ENCODE data around the gene TTI1.
A peak's percentile ranks its signal among the peaks of the same experiment; 100 is the strongest.

The TTI1 gene

GRCh38 chr20:38065764-38066375 lies 32.6 kb upstream of the TTI1 start:
- no peak for TF ChIP-seq CTCF (IDR thresholded peaks at IDR 0.05; ENCODE audit: borderline replicate concordance, control extremely low read depth, extremely low read depth, insufficient read depth, missing control alignments)
- in situ Hi-C loops (cut with MboI; ENCODE audit: low sequenced_read_pairs, unreplicated experiment): loop anchor here (10.0 kb wide), 1 partner anchor 99 kb away; the partner anchor contains the start of gene TGM2
- DNase-seq (ENCODE audit: low spot score): no peak

- TF ChIP-seq CTCF (IDR thresholded peaks at IDR 0.05; ENCODE audit: borderline replicate concordance, control extremely low read depth, extremely low read depth, insufficient read depth, missing control alignments): no peak
- DNase-seq (ENCODE audit: low spot score): peak; percentile 50
- in situ Hi-C loops (cut with MboI; ENCODE audit: low sequenced_read_pairs, unreplicated experiment): loop anchor here (10.0 kb wide), 1 partner anchor 101 kb away; the partner anchor contains the start of gene TGM2
Measured at GRCh38 chr20:38063911-38064530, 30.8 kb upstream of the TTI1 start.

GRCh38 chr20:38062890-38063289 lies 29.6 kb upstream of the TTI1 start:
- no peak for TF ChIP-seq CTCF (IDR thresholded peaks at IDR 0.05; ENCODE audit: borderline replicate concordance, control extremely low read depth, extremely low read depth, insufficient read depth, missing control alignments)
- in situ Hi-C loops (cut with MboI; ENCODE audit: low sequenced_read_pairs, unreplicated experiment): loop anchor here (10.0 kb wide), 1 partner anchor 102 kb away; the partner anchor contains the start of gene TGM2
- no peak for DNase-seq (ENCODE audit: low spot score)

GRCh38 chr20:38061109-38061508 lies 27.9 kb upstream of the TTI1 start:
- no peak for DNase-seq (ENCODE audit: low spot score)
- TF ChIP-seq CTCF (IDR thresholded peaks at IDR 0.05; ENCODE audit: borderline replicate concordance, control extremely low read depth, extremely low read depth, insufficient read depth, missing control alignments): no peak
- in situ Hi-C loops (cut with MboI; ENCODE audit: low sequenced_read_pairs, unreplicated experiment): loop anchor here (10.0 kb wide), 1 partner anchor 104 kb away; the partner anchor contains the start of gene TGM2

GRCh38 chr20:38060536-38060935 lies 27.3 kb upstream of the TTI1 start:
- TF ChIP-seq CTCF (IDR thresholded peaks at IDR 0.05; ENCODE audit: borderline replicate concordance, control extremely low read depth, extremely low read depth, insufficient read depth, missing control alignments): no peak
- no peak for DNase-seq (ENCODE audit: low spot score)
- in situ Hi-C loops (cut with MboI; ENCODE audit: low sequenced_read_pairs, unreplicated experiment): loop anchor here (10.0 kb wide), 1 partner anchor 104 kb away; the partner anchor contains the start of gene TGM2

- no peak for DNase-seq (ENCODE audit: low spot score)
- no peak for TF ChIP-seq CTCF (IDR thresholded peaks at IDR 0.05; ENCODE audit: borderline replicate concordance, control extremely low read depth, extremely low read depth, insufficient read depth, missing control alignments)
- in situ Hi-C loops (cut with MboI; ENCODE audit: low sequenced_read_pairs, unreplicated experiment): loop anchor here (5.0 to 10.0 kb wide), 2 partner anchors 105 to 162 kb away; partner anchors contain the start of gene TGM2
Measured at GRCh38 chr20:38059832-38060231, 26.6 kb upstream of the TTI1 start.

Data from GM13976 (cell line).